Muscle layer of duodenum (tissue), 2 donors: ENCODE measurements around the gene ZNF148.
"Not testable (repeated sequence)": the region's sequence is repeated elsewhere in the genome, so short reads cannot be mapped to it uniquely, and the experiment has no call there.

ENCODE experiments used
- H3K27ac ChIP-seq: one replicate; pipeline ENCODE4 v1.7.0; 2013; ENCODE audit warnings: mild to moderate bottlenecking, low read length
- H3K27me3 ChIP-seq: one replicate; pipeline ENCODE4 v1.7.0; 2013; ENCODE audit warnings: low read depth, mild to moderate bottlenecking, control low read depth, low read length
- H3K36me3 ChIP-seq, 2 donors: one replicate each; pipeline ENCODE4 v1.7.0; 2013; ENCODE audit warnings: low read length in 2 of 2, control low read depth in 1 of 2, mild to moderate bottlenecking in 1 of 2; ENCODE audit not compliant: insufficient read depth in 2 of 2, control insufficient read depth in 1 of 2
- H3K4me1 ChIP-seq, 2 donors: one replicate each; pipeline ENCODE4 v1.7.0; 2013; ENCODE audit warnings: low read length in 2 of 2, mild to moderate bottlenecking in 2 of 2, control low read depth in 1 of 2, moderate library complexity in 1 of 2; ENCODE audit not compliant: insufficient read depth in 2 of 2, control insufficient read depth in 1 of 2
- H3K4me3 ChIP-seq, 2 donors: one replicate each; pipeline ENCODE4 v1.7.0; 2013; ENCODE audit warnings: low read length in 2 of 2, low read depth in 1 of 2, mild to moderate bottlenecking in 1 of 2
- H3K9me3 ChIP-seq, 2 donors: one replicate each; pipeline ENCODE4 v1.7.0; 2013; ENCODE audit warnings: low read length in 2 of 2, control low read depth in 1 of 2, mild to moderate bottlenecking in 1 of 2; ENCODE audit not compliant: control insufficient read depth in 1 of 2
- donor health status: healthy.

ZNF148 gene

GRCh38 chr3:125374996-125375941, at the start of gene ZNF148:
Gene ZNF148 (minus strand): TSS chr3:125375325. CDS start chr3:125313640, 61,685 bp downstream.
- no peaks in the 10 kb centered on the region for H3K36me3 ChIP-seq
- peak within 1 kb of the TSS; percentile 90 for H3K27ac ChIP-seq
- H3K4me3 ChIP-seq: peak within 1 kb of the TSS; percentile 82 to 91
- H3K9me3 ChIP-seq: no peaks in the 10 kb centered on the region
- peaks cover 10 to 18% of the 10 kb centered on the region in 2 donors for H3K4me1 ChIP-seq
- H3K27me3 ChIP-seq: no peaks in the 10 kb centered on the region

GRCh38 chr3:125418306-125418705, 43.2 kb upstream of the ZNF148 start:
- Histone ChIP-seq H3K36me3 (no peaks in the 10 kb centered on the region), H3K9me3 (no peaks in the 10 kb centered on the region), H3K27me3 (no peaks in the 10 kb centered on the region), H3K4me3 (no peak overlapping the region), H3K27ac (no peak overlapping the region), H3K4me1 (no peaks in the 10 kb centered on the region)

- Histone ChIP-seq H3K9me3 (no peaks in the 10 kb centered on the region), H3K36me3 (no peaks in the 10 kb centered on the region), H3K27me3 (no peaks in the 10 kb centered on the region)
These were observed 41.1 kb upstream of the ZNF148 start for GRCh38 chr3:125416235-125416634.

GRCh38 chr3:125414669-125415068, 39.5 kb upstream of the ZNF148 start:
- H3K27me3 ChIP-seq: no peaks in the 10 kb centered on the region
- no peak overlapping the region for H3K27ac ChIP-seq
- H3K9me3 ChIP-seq: no peaks in the 10 kb centered on the region
- H3K4me1 ChIP-seq: no peaks in the 10 kb centered on the region
- no peak overlapping the region for H3K4me3 ChIP-seq
- no peaks in the 10 kb centered on the region for H3K36me3 ChIP-seq

More at GRCh38 chr3:125416235-125416634, 41.1 kb upstream of the ZNF148 start:
- Histone ChIP-seq H3K27ac (no peak overlapping the region), H3K4me3 (no peak overlapping the region), H3K4me1 (no peaks in the 10 kb centered on the region)

- no peaks in the 10 kb centered on the region for H3K27me3 ChIP-seq
- no peak overlapping the region for H3K4me3 ChIP-seq
These were observed 35.8 kb upstream of the ZNF148 start for GRCh38 chr3:125410922-125411321.

GRCh38 chr3:125406070-125406469, 30.9 kb upstream of the ZNF148 start:
- Histone ChIP-seq H3K9me3 (no peaks in the 10 kb centered on the region), H3K4me1 (no peaks in the 10 kb centered on the region), H3K36me3 (no peaks in the 10 kb centered on the region), H3K27ac (no peak overlapping the region), H3K4me3 (no peak overlapping the region), H3K27me3 (no peaks in the 10 kb centered on the region)

More at GRCh38 chr3:125410922-125411321, 35.8 kb upstream of the ZNF148 start:
- Histone ChIP-seq H3K36me3 (no peaks in the 10 kb centered on the region), H3K9me3 (no peaks in the 10 kb centered on the region), H3K27ac (no peak overlapping the region), H3K4me1 (no peaks in the 10 kb centered on the region)

- H3K27me3 ChIP-seq, H3K4me3 ChIP-seq, H3K27ac ChIP-seq, H3K4me1 ChIP-seq, H3K9me3 ChIP-seq, H3K36me3 ChIP-seq: not testable (repeated sequence)
These were observed 30.4 kb upstream of the ZNF148 start for GRCh38 chr3:125405515-125405914.

GRCh38 chr3:125403789-125404188, 28.7 kb upstream of the ZNF148 start:
- Histone ChIP-seq H3K4me3 (no peak overlapping the region), H3K4me1 (no peaks in the 10 kb centered on the region), H3K9me3 (no peaks in the 10 kb centered on the region), H3K27me3 (no peaks in the 10 kb centered on the region), H3K36me3 (no peaks in the 10 kb centered on the region), H3K27ac (no peak overlapping the region)

- Histone ChIP-seq H3K27ac (no peak overlapping the region), H3K4me1 (no peaks in the 10 kb centered on the region), H3K4me3 (no peak overlapping the region), H3K27me3 (no peaks in the 10 kb centered on the region), H3K9me3 (no peaks in the 10 kb centered on the region), H3K36me3 (no peaks in the 10 kb centered on the region)
These were observed 27.5 kb upstream of the ZNF148 start for GRCh38 chr3:125402639-125403038.

GRCh38 chr3:125401402-125401801, 26.3 kb upstream of the ZNF148 start:
- Histone ChIP-seq H3K4me3 (no peak overlapping the region), H3K9me3 (no peaks in the 10 kb centered on the region), H3K4me1 (no peaks in the 10 kb centered on the region), H3K36me3 (no peaks in the 10 kb centered on the region), H3K27me3 (no peaks in the 10 kb centered on the region), H3K27ac (no peak overlapping the region)

- Histone ChIP-seq H3K36me3 (no peaks in the 10 kb centered on the region), H3K9me3 (no peaks in the 10 kb centered on the region), H3K27ac (no peak overlapping the region), H3K4me1 (no peaks in the 10 kb centered on the region), H3K4me3 (no peak overlapping the region), H3K27me3 (no peaks in the 10 kb centered on the region)
These were observed 23.8 kb upstream of the ZNF148 start for GRCh38 chr3:125398952-125399351.
